ENCODE data around the gene MFAP4. TPM values are rescaled to one million over a fixed set of nuclear protein-coding genes. Genes with fewer than 3 reads are reported as not detected.
"Not testable (repeated sequence)": the region's sequence is repeated elsewhere in the genome, so short reads cannot be mapped to it uniquely, and the experiment has no call there.

MFAP4 gene
- total RNA-seq, 4 donors from 2014 or later = 11.1 to 65.7 (median 30.6) TPM

DNA sequence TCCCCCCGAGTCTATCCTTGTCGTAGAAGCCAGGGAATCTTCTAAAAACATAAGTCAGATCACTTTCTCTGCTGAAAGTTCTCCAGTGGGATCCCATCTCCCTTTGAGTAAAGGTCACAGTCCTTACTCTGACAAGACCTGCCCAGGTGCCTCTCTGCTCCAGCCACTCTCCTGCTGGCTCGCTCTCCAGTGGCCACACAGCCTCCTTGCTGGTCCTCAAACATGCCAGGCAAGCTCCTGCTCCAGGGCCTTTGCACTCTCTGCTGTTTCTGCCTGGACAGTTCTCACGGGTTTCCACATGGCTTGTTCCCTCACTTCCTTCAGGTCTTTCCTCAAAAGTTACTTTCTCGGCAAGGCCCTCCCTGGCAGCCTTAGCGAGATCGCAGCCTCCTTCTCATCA is 27.8 kb downstream of the MFAP4 start:
- no peak for DNase-seq (ENCODE audit: low spot score in 2 of 2)
- WGBS, 2 donors = 91% methylated on average over 7 of the region's 7 CpGs
- intact Hi-C loops (cut with DNase I; ENCODE audit: low total_unique reads) = no loop called here
- H3K4me3 ChIP-seq (ENCODE audit: low read depth, poor library complexity, severe bottlenecking) = no peak overlapping the region
- TF ChIP-seq CTCF (IDR thresholded peaks at IDR 0.05) = no peak
- TF ChIP-seq POLR2A (IDR thresholded peaks at IDR 0.05) = no peak

DNA sequence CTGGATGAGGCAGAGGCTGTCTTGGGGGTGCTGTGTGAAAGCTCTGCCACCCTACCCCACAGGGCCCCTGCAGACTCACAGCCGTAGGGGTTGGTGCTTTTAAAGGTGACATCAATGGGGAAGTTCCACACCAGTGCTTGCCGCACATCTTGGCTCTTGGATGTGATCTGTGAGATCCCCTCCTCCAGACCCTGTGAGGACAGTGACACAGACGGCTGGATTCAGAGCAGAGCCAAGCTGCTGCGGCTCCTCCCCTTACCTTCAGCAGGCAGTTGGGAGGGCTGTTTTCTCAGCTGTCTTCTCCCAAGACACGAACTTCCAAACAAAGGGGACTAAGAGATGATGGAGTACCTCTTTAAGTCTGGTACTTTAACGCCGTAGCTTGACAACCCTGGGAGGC is 29.2 kb downstream of the MFAP4 start:
- TF ChIP-seq POLR2A (IDR thresholded peaks at IDR 0.05) (no peak), CTCF (IDR thresholded peaks at IDR 0.05) (no peak)
- no peak overlapping the region for H3K4me3 ChIP-seq (ENCODE audit: low read depth, poor library complexity, severe bottlenecking)
- DNase-seq (ENCODE audit: low spot score in 2 of 2) = no peak
- intact Hi-C loops (cut with DNase I; ENCODE audit: low total_unique reads) = no loop called here
- 81 to 84% methylated on average over 7 of the region's 7 CpGs for WGBS, 2 donors

GRCh38 chr17:19357351-19357750 is 29.6 kb downstream of the MFAP4 start:
- H3K4me3 ChIP-seq (ENCODE audit: low read depth, poor library complexity, severe bottlenecking) = no peak overlapping the region
- no peak for DNase-seq (ENCODE audit: low spot score in 2 of 2)
- intact Hi-C loops (cut with DNase I; ENCODE audit: low total_unique reads) = no loop called here
- TF ChIP-seq CTCF (IDR thresholded peaks at IDR 0.05) (no peak), POLR2A (IDR thresholded peaks at IDR 0.05) (no peak)
- 72 to 81% methylated on average over 7 of the region's 7 CpGs for WGBS, 2 donors

GRCh38 chr17:19354748-19355147 is 32.2 kb downstream of the MFAP4 start:
- intact Hi-C loops (cut with DNase I; ENCODE audit: low total_unique reads) = no loop called here
- DNase-seq (ENCODE audit: low spot score in 2 of 2) = no peak
- WGBS, 2 donors = 81 to 94% methylated on average over 6 of the region's 6 CpGs
- no peak overlapping the region for H3K4me3 ChIP-seq (ENCODE audit: low read depth, poor library complexity, severe bottlenecking)
- TF ChIP-seq CTCF (IDR thresholded peaks at IDR 0.05) (no peak), POLR2A (IDR thresholded peaks at IDR 0.05) (no peak)

- intact Hi-C loops (cut with DNase I; ENCODE audit: low total_unique reads); DNase-seq (ENCODE audit: low spot score in 2 of 2); H3K4me3 ChIP-seq (ENCODE audit: low read depth, poor library complexity, severe bottlenecking): not testable (repeated sequence)
- WGBS, 2 donors = 91 to 95% methylated on average over 11 of the region's 11 CpGs
Observed at GRCh38 chr17:19353401-19353800, 33.6 kb downstream of the MFAP4 start.

DNA sequence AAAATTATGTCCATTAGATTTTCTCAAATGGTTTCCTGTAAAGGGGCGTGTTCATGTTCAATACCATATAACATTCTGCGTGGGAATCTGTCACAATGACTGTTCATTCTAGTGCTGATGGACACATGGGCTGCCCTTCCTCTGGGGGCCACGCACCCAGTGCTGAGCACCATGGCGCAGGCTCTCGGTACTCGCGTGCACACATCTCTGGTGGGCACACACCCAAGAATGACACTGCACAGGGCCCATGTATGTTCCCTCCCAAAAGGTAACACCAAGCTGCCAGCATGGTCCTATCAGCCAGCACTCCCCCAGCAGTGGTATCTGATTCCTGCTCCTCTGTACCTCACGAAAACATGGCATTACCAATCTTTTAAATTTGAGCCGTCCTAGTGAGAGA is 38.2 kb downstream of the MFAP4 start:
- DNase-seq (ENCODE audit: low spot score in 2 of 2) = no peak
- intact Hi-C loops (cut with DNase I; ENCODE audit: low total_unique reads) = no loop called here
- no peak overlapping the region for H3K4me3 ChIP-seq (ENCODE audit: low read depth, poor library complexity, severe bottlenecking)
- TF ChIP-seq CTCF (IDR thresholded peaks at IDR 0.05) (no peak), POLR2A (IDR thresholded peaks at IDR 0.05) (no peak)
- WGBS, 2 donors = 95 to 98% methylated on average over 9 of the region's 9 CpGs

Measured in lower leg skin (tissue), 4 donors.